HCT116 (cell line): ENCODE results near the gene SLC25A22. TPM values are rescaled to one million over a fixed set of nuclear protein-coding genes. Genes with fewer than 3 reads are reported as not detected.
A peak's percentile ranks its signal among the peaks of the same experiment; 100 is the strongest.

Experiments used
- ATAC-seq: fragments of 200-7000 bp; cut with Tn5 transposase; 2 replicates; pipeline ENCODE4 v1.9.1; 2020; ENCODE audit warnings: mild to moderate bottlenecking, moderate library complexity
- BruUV-seq: library from RNA; stranded (reverse); fragments of 400-500 nt; replicated peaks from 2 replicates; lab custom pipeline; 2021; lab: Mats Ljungman, UMichigan
- CTCF ChIA-PET: fragments of 300-600 bp; sonication (Branson Sonifier 250); formaldehyde crosslinking; loops from one replicate; lab custom pipeline; 2021; ENCODE audit warnings: antibody characterized with exemption; lab: Charles Lee
- POLR2A ChIA-PET: fragments of 300-600, 350-600 bp; sonication (Branson Sonifier 250); formaldehyde crosslinking; loops from one replicate; lab custom pipeline; 2021; ENCODE audit warnings: antibody characterized with exemption; lab: Charles Lee
- RAD21 ChIA-PET, 2 experiments: fragments of 300-600 bp; sonication (Branson Sonifier 250); formaldehyde crosslinking; loops; one replicate each; lab custom pipeline; 2023; ENCODE audit warnings: low total read pairs in 2 of 2; ENCODE audit not compliant: uncharacterized antibody in 2 of 2, unreplicated experiment in 2 of 2, low non-redundant PET in 1 of 2; lab: Charles Lee
- DNase-seq: peaks from one replicate; pipeline ENCODE4 v3.0.0-alpha.2; 2010; ENCODE audit warnings: low read depth, low spot score
- H2AFZ ChIP-seq: fragments of 200-600 bp; shearing (Covaris generic), sonication (generic); 2 replicates; pipeline ENCODE4 v1.6.1; 2017; ENCODE audit warnings: low read depth, mixed run types, mixed read lengths, antibody characterized with exemption, low read length; ENCODE audit not compliant: poor library complexity, severe bottlenecking
- H3K27ac ChIP-seq: 2 replicates; pipeline ENCODE4 v1.5.1; 2012; ENCODE audit warnings: low read depth, low read length
- H3K27me3 ChIP-seq: fragments of 200-600 bp; sonication (generic); 2 replicates; pipeline ENCODE4 v1.6.1; 2016; ENCODE audit warnings: mixed run types, low read length, mixed read lengths; ENCODE audit not compliant: insufficient read depth
- H3K36me3 ChIP-seq, 2 experiments: fragments of 200-500 bp in 1 of 2; fragments of 200-600 bp in 1 of 2; sonication (Bioruptor generic) in 1 of 2; sonication (generic) in 1 of 2; 2 replicates each; pipeline versions ENCODE4 v1.5.1 to v1.6.1; 2014 to 2016; ENCODE audit warnings: low read length in 2 of 2, inconsistent platforms in 1 of 2, mixed read lengths in 1 of 2, mixed run types in 1 of 2; ENCODE audit not compliant: insufficient read depth in 2 of 2, control insufficient read depth in 1 of 2
- H3K4me1 ChIP-seq, 2 experiments: fragments of 200-600 bp in 1 of 2; sonication (generic) in 1 of 2; 2 replicates each; pipeline versions ENCODE4 v1.5.1 to v1.6.1; 2012 to 2017; ENCODE audit warnings: low read length in 2 of 2, inconsistent platforms in 1 of 2, mild to moderate bottlenecking in 1 of 2, mixed read lengths in 1 of 2, mixed run types in 1 of 2, moderate library complexity in 1 of 2; ENCODE audit not compliant: insufficient read depth in 2 of 2, control insufficient read depth in 1 of 2
- H3K4me2 ChIP-seq: fragments of 200-600 bp; sonication (generic); 2 replicates; pipeline ENCODE4 v1.6.1; 2017; ENCODE audit warnings: mixed run types, low read length, mixed read lengths
- H3K4me3 ChIP-seq, 2 experiments: fragments of 200-600 bp in 1 of 2; sonication (generic) in 1 of 2; replicated peaks in 1 of 2; 2 replicates each; pipeline ENCODE4 v1.5.1; 2011 to 2016; ENCODE audit warnings: low read length in 2 of 2, control low read depth in 1 of 2, low read depth in 1 of 2, mild to moderate bottlenecking in 1 of 2, mixed read lengths in 1 of 2, mixed run types in 1 of 2
- H3K79me2 ChIP-seq: fragments of 200-600 bp; sonication (generic); 2 replicates; pipeline ENCODE4 v1.6.1; 2017; ENCODE audit warnings: mild to moderate bottlenecking, mixed run types, low read length, moderate library complexity, mixed read lengths; ENCODE audit not compliant: insufficient read depth
- H3K9ac ChIP-seq: fragments of 200-600 bp; sonication (generic); 2 replicates; pipeline ENCODE4 v1.6.1; 2016; ENCODE audit warnings: low read length, mixed read lengths
- H3K9me2 ChIP-seq: fragments of 200-600 bp; sonication (generic), shearing (Covaris generic); 2 replicates; pipeline ENCODE4 v1.6.1; 2017; ENCODE audit warnings: mixed run types, mild to moderate bottlenecking, moderate library complexity; ENCODE audit not compliant: insufficient read depth
- H3K9me3 ChIP-seq, 2 experiments: fragments of 200-500 bp in 1 of 2; fragments of 200-600 bp in 1 of 2; sonication (Bioruptor generic) in 1 of 2; sonication (generic) in 1 of 2; 2 replicates each; pipeline ENCODE4 v1.6.1; 2014 to 2017; ENCODE audit warnings: low read length in 2 of 2, mixed read lengths in 2 of 2, inconsistent platforms in 1 of 2, low read depth in 1 of 2, mild to moderate bottlenecking in 1 of 2, mixed run types in 1 of 2, moderate library complexity in 1 of 2; ENCODE audit not compliant: control insufficient read depth in 1 of 2, insufficient read depth in 1 of 2
- H4K20me1 ChIP-seq: fragments of 200-600 bp; sonication (generic), shearing (Covaris generic); 2 replicates; pipeline ENCODE4 v1.6.1; 2017; ENCODE audit warnings: mixed run types, mild to moderate bottlenecking, moderate library complexity; ENCODE audit not compliant: insufficient read depth
- ATF3 ChIP-seq: IDR thresholded peaks from 2 replicates; pipeline ENCODE4 v1.6.1; 2012
- CEBPB ChIP-seq: IDR thresholded peaks from 2 replicates; pipeline ENCODE4 v1.6.1; 2012; ENCODE audit warnings: low read depth
- EGR1 ChIP-seq: IDR thresholded peaks from 2 replicates; pipeline ENCODE4 v1.6.1; 2012; ENCODE audit warnings: low read depth
- EZH2 ChIP-seq: fragments of 200-600 bp; sonication (generic); IDR thresholded peaks from 2 replicates; pipeline ENCODE4 v1.6.1; 2017; ENCODE audit warnings: antibody characterized with exemption, mixed run types
- EZH2phosphoT487 ChIP-seq: fragments of 200-600 bp; IDR thresholded peaks from 2 replicates; pipeline ENCODE4 v1.6.1; 2018; ENCODE audit warnings: antibody characterized with exemption, borderline replicate concordance
- MAX ChIP-seq: IDR thresholded peaks from 2 replicates; pipeline ENCODE4 v1.6.1; 2012
- POLR2A ChIP-seq: IDR thresholded peaks from 2 replicates; pipeline ENCODE4 v1.7.0; 2011; ENCODE audit warnings: borderline replicate concordance; ENCODE audit not compliant: insufficient read depth, insufficient read length; ENCODE audit errors: extremely low read depth
- POLR2AphosphoS5 ChIP-seq: IDR thresholded peaks from 2 replicates; pipeline ENCODE4 v1.6.1; 2011; ENCODE audit warnings: mild to moderate bottlenecking, low read depth, low read length, moderate library complexity
- SP1 ChIP-seq: IDR thresholded peaks from 2 replicates; pipeline ENCODE4 v1.6.1; 2012; ENCODE audit warnings: low read depth
- TCF7L2 ChIP-seq: IDR thresholded peaks from 2 replicates; pipeline ENCODE4 v1.7.0; 2011; ENCODE audit warnings: borderline replicate concordance, inconsistent platforms; ENCODE audit not compliant: insufficient read depth, insufficient read length; ENCODE audit errors: extremely low read depth
- ZNF274 ChIP-seq: fragments of 200-500 bp; sonication (Bioruptor generic); IDR thresholded peaks from 2 replicates; pipeline ENCODE4 v1.6.1; 2014; ENCODE audit warnings: mild to moderate bottlenecking, low read depth, low read length, inconsistent platforms
- intact Hi-C: fragments of 100-400 bp; cut with micrococcal nuclease; formaldehyde crosslinking; loops from 2 replicates; pipeline ENCODE4 v1.10.0; 2022
- total RNA-seq: library from RNA; stranded (reverse); gene quantifications from one replicate; pipeline ENCODE4 v1.2.1, GENCODE V29; 2021; ENCODE audit not compliant: unreplicated experiment
- TF ChIP-seq, protein P1 (sequence below): IDR thresholded peaks from 2 replicates; pipeline ENCODE4 v1.6.1; 2012; ENCODE audit warnings: low read depth

The SLC25A22 gene
- total RNA-seq, 1 experiment from 2014 or later, result 62.0 TPM

DNA sequence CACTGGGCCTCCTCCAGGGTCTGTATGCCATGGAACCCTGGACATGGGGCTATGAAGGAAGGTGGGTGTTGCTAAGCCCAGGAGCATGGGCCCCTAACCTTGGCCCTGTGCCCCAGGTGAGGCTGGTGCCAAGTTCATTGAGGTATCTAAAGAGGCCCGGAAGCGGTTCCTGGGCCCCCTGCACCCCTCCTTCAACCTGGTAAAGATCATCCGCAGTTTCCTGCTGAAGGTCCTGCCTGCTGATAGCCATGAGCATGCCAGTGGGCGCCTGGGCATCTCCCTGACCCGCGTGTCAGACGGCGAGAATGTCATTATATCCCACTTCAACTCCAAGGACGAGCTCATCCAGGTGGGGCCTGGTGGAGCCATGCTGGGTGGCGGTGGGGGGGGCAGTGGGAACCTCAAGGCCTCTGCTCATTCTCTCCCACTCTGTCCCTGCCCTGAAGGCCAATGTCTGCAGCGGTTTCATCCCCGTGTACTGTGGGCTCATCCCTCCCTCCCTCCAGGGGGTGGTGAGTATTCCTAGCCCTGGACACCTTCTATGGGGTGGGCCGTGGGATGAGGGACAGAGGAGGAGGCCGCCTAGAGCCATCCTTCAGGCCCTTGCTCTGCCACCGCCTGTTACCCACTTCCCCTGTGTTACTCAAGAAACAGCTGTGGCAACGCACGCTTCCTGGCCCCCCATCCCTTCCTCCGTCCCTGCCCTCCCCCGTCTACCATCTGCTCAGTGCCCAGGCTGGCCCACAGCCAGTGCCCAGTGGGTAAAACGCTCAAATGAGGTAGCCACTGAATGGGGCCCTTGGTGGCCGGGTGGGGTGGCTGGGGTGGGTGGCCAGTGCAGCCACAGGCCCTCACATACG is 23.7 kb upstream of the SLC25A22 start:
- peaks cover 35 to 50% of the 10 kb centered on the region in 2 experiments for H3K4me1 ChIP-seq
- H3K9me2 ChIP-seq, result no peaks in the 10 kb centered on the region
- no peaks in the 10 kb centered on the region for H3K27me3 ChIP-seq
- intact Hi-C loops, result no loop called here
- no TSS peak for BruUV-seq
- CTCF ChIA-PET, result no interaction called here
- TF ChIP-seq SP1, result no peak
- TF ChIP-seq POLR2AphosphoS5, result no peak
- TF ChIP-seq EZH2phosphoT487, result no peak
- TF ChIP-seq EZH2, result no peak
- TF ChIP-seq ATF3, result no peak
- POLR2A ChIA-PET, result interaction anchor here (0.7 to 1.6 kb wide), 4 partner anchors 11 to 16 kb away, joined by 3 to 9 read pairs (median 4); partner anchors contain the start of genes CD151 and RPLP2
- H3K36me3 ChIP-seq, result no peaks in the 10 kb centered on the region
- H3K4me3 ChIP-seq, result peak overlapping the region in 1 of 2 experiments; percentile 77; a peak in 1 of 4 replicates
- peak overlapping the region; percentile 44 for H3K27ac ChIP-seq
- peaks cover 22% of the 10 kb centered on the region for H3K79me2 ChIP-seq
- peak overlapping the region; percentile 81 for H3K4me2 ChIP-seq
- RAD21 ChIA-PET, result no interaction called here
- no peak overlapping the region for H2AFZ ChIP-seq
- no peak for ATAC-seq
- no peaks in the 10 kb centered on the region for H3K9me3 ChIP-seq
- H4K20me1 ChIP-seq, result no peaks in the 10 kb centered on the region
- no peak for DNase-seq
- peak overlapping the region; percentile 90 for H3K9ac ChIP-seq

DNA sequence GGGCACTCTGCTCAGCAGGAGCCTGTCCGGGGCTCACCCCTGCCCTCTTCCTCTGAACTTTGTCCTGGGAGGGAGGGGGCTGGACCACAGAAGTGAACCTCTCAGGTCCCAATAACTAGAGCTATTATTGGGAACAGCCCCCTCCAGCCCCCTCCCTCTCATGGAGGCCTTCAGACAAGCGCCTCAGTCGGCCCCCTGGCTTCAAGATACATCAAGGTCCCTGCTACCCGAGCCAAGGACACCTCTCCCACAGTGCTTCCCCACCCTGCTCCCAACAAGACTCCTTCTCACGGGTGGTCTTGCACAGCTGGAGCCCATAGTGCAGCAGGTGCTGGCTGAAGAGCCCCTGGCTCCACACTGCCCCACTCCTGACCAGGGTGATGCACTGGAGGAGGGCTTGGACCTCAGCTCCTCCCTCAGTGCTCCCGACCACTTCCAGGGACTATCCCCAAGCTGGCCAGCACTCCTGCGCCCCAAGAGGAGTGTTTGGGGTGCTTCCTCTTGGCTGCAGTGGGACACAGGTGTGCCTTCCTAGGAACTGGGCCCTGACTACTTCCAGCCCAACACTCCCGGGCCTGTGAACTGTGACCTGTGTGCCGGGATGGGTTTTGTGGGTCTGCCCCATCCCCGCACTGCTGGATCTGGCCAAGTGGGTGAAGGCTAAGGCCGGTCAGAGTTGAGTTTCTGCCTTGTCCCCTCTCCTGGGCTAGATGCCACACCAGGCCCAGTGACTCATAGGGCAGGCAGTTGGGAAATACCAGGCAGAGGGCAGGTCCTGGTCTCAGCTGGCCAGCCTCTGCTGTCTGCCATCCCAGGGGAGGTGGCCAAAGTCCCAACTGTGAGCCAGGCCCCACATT is 22.8 kb upstream of the SLC25A22 start:
- ChIA-PET CTCF (no interaction called here), POLR2A (interaction anchor here (0.8 to 2.7 kb wide), 9 partner anchors 7 to 25 kb away, joined by 3 to 45 read pairs (median 9); partner anchors contain the start of genes CD151, CRACR2B and RPLP2), RAD21 (no interaction called here)
- intact Hi-C loops, result no loop called here
- Histone ChIP-seq H2AFZ (no peak overlapping the region), H3K9ac (peak overlapping the region; percentile 90), H4K20me1 (no peaks in the 10 kb centered on the region), H3K36me3 (no peaks in the 10 kb centered on the region), H3K9me2 (no peaks in the 10 kb centered on the region), H3K4me3 (peak overlapping the region; percentile 65 to 77), H3K9me3 (no peaks in the 10 kb centered on the region), H3K79me2 (peaks cover 22% of the 10 kb centered on the region), H3K4me1 (peaks cover 34 to 48% of the 10 kb centered on the region in 2 experiments), H3K27ac (peak overlapping the region; percentile 44), H3K27me3 (no peaks in the 10 kb centered on the region), H3K4me2 (peak overlapping the region; percentile 81)
- ATAC-seq, result peak; percentile 27
- no peak for DNase-seq
- no TSS peak for BruUV-seq
- TF ChIP-seq TCF7L2 (no peak), MAX (no peak), CEBPB (no peak), ZNF274 (no peak), EZH2 (no peak), EGR1 (no peak), POLR2A (no peak), POLR2AphosphoS5 (no peak), SP1 (no peak)
- TF ChIP-seq, protein P1, sequence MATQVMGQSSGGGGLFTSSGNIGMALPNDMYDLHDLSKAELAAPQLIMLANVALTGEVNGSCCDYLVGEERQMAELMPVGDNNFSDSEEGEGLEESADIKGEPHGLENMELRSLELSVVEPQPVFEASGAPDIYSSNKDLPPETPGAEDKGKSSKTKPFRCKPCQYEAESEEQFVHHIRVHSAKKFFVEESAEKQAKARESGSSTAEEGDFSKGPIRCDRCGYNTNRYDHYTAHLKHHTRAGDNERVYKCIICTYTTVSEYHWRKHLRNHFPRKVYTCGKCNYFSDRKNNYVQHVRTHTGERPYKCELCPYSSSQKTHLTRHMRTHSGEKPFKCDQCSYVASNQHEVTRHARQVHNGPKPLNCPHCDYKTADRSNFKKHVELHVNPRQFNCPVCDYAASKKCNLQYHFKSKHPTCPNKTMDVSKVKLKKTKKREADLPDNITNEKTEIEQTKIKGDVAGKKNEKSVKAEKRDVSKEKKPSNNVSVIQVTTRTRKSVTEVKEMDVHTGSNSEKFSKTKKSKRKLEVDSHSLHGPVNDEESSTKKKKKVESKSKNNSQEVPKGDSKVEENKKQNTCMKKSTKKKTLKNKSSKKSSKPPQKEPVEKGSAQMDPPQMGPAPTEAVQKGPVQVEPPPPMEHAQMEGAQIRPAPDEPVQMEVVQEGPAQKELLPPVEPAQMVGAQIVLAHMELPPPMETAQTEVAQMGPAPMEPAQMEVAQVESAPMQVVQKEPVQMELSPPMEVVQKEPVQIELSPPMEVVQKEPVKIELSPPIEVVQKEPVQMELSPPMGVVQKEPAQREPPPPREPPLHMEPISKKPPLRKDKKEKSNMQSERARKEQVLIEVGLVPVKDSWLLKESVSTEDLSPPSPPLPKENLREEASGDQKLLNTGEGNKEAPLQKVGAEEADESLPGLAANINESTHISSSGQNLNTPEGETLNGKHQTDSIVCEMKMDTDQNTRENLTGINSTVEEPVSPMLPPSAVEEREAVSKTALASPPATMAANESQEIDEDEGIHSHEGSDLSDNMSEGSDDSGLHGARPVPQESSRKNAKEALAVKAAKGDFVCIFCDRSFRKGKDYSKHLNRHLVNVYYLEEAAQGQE, result no peak
